Urothelium cell line (cell line): ENCODE measurements around the gene MAN1B1.
"Not testable (repeated sequence)": the region's sequence is repeated elsewhere in the genome, so short reads cannot be mapped to it uniquely, and the experiment has no call there.

ENCODE experiments used
- DNase-seq: peaks from one replicate; pipeline ENCODE4 v3.0.0; 2011; ENCODE audit warnings: low spot score, mixed read lengths
- FAIRE-seq: peaks from 2 replicates; lab custom pipeline; 2011; peaks lifted over from hg19 to GRCh38; lab: Jason Lieb, UNC

MAN1B1 gene

DNA sequence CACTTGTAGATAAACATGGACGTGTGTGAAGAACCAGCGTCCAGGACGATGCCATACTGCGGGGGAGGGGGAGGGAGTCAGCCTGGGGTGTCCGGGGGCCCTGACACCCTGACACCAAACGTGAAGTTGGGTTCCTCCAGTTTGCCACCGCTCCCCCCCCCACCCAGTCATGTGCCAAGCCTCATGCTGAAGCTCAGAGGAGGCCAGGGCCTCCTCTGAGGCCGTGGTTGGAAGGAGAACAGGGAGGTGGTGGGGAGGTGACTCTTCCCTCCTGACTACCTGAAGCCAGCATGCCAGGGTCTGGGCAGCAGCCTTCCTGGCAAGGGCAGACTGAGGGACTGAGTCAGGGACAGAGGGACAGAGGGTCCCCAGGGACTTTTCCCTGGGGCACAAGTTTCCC, 34.5 kb upstream of the MAN1B1 start:
- no peak for FAIRE-seq
- DNase-seq: no peak

DNA sequence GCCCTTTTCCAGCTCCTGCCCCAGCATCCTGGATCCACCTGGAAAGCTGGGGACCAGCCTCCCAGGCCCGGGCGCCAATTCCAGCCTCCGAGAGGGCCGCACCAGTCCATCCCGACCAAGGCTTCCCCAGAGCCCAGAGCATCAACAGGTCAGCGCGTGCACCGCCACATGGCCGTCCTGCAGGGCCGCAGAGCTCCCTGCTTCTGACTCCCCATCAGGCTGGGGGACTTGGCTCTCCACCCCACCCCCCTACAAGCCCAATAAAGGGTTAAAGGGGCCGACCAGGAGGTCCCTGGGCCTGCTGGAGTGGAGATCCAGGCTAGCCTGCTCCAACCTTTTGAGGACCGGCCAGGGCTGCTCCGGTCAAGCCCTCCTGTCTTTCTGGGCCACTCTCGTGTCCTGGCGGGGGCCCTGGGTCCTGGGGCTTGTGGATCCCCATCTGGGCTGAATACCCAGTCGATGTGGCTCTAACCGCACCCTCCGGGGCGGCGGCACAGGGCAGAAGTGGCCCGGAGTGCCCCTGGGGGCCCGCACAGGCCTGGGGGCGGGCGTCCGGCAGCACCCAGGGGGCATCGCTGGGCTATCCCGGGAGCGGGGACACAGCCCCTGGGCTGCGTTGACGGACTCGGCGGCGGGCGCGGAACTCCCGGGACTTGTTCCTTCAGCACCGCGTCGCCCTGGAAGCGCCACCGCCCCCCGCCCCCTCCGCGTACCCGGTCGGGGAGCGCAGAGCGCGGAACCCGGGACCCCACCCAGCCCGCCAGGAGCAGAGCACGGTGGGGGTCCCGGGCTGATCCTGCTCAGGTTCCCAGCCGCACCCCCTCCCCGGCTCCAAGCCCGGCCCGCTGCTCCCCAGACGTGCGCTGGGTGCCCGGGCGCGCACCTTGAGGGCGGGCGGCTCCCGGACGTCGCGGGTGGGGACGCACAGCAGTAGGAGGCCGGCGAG, 33.5 kb upstream of the MAN1B1 start:
- DNase-seq (no peak), FAIRE-seq (no peak)

DNA sequence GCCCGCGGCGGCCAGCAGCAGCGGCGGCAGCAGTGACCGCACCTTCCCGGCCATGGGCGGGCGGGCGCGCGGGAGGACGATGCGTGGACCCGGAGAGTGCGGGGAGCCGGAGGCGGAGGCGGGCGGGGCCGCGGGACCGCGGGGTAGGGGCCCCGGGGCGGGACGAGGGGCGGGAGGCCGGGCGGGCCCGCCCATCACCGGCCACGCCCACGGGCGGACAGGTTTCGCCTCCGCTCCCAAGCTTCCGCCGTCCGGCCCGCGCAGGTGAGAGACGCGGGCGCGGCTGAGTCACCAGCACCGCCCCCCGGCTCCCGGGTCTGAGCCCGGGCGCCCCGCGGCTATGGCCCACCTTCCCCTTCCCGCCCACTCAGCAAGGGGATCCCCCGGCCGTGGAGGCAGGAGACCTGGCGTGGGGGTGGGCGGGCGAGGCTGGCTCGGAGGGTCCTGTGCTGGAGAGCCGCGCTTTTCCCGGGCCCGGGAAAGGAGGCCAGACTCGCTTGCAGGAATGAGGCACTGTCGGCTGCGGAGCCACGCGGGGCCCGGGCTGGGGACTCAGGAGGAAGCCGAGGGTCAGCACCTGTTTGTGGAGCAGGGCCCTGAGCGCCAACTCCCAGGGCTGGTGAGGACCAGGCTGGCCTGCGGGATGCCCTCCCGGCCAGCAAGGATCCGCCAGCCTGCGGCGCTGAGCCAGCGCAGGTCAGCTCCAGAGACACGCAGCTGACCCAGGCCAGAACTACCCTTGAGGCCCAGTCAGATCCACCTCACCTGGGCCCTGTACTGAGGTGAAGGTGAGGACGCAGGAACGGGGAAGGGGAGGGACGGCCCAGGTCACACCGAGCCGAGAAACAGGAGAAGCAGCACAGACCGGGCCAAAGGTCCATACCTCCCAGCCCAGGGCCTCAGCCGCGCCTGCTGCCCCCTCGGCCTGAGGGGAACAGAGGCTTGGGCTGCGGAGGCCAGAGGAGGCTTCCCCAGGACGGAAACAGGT, 32.5 kb upstream of the MAN1B1 start, which contains the start of gene ENTPD2:
TSS of gene ENTPD2 (minus strand) at position 118 of the 988 bp plus-strand sequence. CDS start at position 54, 64 bp downstream.
- no peak for FAIRE-seq
- DNase-seq: no peak

DNA sequence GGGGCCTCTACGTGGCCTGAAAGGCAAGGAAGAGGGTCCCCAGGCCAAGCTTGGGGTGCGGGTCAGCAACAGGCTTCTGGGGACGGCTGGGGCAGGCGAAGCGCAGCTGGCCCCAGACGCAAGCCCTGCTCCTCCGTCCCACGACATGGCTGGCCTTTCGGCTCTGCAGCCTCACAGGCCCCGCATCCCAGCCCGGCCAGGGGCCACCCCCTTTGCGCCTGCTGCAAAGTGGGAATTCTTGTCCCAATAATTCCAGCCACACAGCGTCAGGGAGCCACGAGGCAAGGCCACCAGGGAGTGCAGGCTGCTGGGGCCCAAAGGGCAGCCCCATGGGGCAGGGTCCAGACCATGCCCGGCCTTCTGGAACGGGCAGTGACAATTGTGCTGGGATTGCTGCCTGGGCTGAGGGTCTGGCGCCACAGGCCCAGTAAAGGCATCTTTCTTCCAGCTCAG, 31.8 kb upstream of the MAN1B1 start:
- no peak for DNase-seq
- no peak for FAIRE-seq

DNA sequence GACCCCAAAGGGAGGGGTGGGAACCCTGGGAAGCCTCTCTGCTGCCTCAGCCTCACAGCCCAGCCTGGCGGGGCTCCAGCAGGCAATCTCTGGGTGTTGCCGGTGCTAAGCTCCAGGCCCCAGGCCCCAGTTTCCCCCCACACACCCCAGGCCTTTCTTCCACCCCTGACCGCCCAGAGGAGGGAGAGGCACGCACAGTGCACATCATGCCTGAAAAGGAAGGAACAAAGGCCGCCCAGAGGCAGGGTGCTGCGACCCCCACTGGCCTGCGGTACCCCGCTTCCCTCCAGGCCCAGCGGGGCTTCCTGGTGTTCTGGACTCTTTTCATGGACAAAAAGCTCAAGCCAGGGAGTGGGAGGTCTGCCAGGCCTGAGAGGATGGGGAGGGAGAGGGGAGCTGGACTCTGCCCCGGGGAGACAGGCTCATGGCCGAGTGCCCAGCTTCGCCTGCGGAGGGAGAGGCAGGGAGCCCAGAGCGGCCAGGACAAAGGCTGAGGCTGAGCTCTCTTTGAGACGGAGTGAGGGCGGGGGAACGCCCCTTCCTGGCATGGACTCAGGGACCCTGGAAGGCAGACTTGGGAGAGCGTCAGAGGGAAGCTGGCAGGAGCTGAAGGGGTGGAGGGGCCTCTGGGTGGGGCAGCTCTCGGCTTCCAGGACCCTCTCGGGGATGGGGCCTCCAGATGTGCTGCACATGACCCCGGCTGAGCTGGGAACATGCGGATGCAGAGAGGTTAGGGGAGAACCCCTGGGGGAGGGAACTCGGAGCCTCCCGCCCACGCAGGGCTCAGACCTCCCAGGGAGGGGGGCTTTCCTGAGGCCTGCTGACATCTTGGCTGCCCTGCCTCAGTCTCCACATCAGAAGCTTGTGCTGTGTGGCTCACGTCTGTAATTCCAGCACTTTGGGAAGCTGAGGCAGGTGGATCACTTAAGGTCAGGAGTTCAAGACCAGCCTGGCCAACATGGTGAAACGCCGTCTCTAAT, 31.1 kb upstream of the MAN1B1 start:
- FAIRE-seq (no peak), DNase-seq (no peak)

DNA sequence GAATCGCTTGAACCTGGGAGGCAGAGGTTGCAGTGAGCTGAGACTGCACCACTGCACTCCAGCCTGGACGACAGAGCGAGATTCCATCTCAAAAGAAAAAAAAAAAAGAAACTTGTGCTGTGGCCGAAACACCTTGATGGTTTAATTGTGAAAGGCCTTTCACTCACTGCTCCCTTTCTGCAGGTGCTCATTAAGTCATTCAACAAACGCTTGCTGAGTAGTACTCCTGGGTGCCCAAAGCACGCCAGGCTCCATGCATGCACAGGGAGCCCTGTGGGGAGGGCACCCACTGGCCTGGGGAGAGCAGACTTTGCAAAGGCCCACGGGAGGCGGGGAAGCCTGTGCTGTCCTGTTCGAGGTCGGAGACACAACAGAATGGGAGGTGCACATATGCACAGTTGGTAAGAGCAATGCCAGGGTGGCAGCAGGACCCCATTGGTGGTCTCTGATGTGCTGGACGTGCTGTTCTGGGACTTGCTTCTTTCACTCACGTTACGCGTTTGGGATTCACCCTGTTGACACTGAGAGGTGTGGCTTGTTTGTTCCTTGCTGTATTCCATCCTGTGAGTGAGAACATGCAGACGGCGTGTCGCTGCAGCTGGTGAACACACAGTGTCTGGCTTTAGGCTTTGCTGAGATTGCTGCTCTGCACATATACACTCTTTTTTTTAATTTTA, 29.9 kb upstream of the MAN1B1 start:
- FAIRE-seq (no peak), DNase-seq (no peak)

DNA sequence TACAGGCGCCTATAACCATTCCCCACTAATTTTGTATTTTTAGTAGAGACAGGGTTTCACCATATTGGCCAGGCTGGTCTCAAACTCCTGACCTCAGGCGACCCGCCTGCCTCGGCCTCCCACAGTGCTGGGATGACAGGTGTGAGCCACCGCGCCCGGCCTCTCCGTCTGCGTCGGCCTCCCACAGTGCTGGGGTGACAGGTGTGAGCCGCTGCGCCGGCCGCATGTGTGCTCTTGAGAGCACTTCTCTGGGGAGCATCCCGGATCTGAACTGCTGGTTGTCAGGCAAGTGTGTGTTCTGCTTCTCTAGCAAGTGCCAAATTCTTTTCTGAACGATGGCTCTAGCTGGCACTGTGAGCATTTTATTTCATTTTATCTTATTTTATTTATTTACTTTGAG, 29.2 kb upstream of the MAN1B1 start:
- FAIRE-seq: no peak
- DNase-seq: no peak

DNA sequence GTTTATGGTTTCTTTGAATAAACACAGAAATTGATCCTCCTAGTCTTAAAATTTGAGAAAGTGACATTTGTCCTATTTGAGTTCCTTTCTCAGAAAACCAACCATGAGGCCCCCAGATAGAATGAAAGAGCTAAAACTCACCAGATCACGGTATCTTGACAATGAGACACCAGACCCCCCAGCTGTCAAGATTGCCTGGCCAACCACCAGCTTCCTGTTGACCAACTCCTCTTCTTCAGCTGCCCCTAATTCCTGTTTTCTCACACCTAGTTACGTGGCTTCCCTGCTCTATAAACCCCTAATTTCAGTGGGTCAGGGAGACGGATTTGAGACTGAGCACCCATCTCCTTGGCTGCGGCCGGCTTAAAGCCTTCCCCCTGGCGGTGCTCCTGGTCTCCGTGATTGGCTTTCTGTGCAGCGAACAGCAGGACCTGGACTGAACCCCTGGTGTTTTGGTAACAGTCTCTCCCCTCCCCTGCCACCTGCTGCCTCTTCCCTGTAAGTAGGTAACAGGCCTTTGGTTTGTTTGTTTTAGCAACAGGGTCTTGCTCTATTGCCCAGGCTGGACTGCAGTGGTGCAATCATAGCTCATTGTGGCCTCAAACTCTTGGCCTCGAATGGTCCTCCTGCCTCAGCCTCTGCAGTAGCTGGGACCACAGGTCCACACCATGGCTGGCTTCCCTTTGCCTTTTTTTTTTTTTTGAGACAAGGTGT, 28.1 kb upstream of the MAN1B1 start:
- FAIRE-seq (no peak), DNase-seq (no peak)

DNA sequence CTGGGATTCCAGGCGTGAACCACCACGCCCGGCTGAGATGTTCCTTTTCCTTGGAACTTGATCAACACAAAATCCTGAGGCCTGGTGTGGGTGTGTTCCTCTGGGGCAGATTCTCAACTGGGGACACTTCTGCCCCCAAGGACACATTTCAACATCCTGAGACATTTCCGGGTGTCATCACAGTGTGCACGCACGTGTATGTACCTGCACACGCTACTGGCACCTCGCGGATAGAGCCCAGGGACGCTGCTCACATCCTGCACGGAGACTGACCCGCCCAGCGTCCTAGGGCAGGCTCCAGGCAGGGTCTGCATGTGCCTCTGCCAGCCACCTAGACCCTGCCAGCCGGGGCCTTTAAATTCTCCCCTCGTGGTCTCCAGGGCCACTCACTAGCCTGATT, 24.4 kb upstream of the MAN1B1 start:
- FAIRE-seq: no peak

DNA sequence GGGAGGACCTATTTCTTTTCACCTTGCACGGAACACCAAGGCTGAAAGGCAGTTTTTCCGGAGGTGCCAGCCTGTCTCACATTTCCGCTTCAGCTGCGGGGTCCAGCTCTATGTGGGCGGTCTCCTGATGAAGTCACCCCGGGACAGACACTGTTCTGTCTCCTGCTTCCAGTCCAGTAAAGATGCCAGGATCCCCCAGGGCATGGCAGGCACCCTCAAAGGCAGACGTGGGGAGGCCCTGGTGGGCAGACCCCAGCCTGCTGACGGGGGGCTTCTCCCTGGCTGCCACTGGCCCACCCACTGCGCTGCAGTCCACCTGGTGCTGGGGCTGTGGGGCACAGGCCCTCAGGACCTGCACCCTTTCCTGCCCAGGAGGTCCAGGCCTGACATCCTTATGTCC, 24.0 kb upstream of the MAN1B1 start:
- not testable (repeated sequence) for FAIRE-seq, DNase-seq

More for the DNA sequence above, 24.4 kb upstream of the MAN1B1 start:
- DNase-seq: no peak

DNA sequence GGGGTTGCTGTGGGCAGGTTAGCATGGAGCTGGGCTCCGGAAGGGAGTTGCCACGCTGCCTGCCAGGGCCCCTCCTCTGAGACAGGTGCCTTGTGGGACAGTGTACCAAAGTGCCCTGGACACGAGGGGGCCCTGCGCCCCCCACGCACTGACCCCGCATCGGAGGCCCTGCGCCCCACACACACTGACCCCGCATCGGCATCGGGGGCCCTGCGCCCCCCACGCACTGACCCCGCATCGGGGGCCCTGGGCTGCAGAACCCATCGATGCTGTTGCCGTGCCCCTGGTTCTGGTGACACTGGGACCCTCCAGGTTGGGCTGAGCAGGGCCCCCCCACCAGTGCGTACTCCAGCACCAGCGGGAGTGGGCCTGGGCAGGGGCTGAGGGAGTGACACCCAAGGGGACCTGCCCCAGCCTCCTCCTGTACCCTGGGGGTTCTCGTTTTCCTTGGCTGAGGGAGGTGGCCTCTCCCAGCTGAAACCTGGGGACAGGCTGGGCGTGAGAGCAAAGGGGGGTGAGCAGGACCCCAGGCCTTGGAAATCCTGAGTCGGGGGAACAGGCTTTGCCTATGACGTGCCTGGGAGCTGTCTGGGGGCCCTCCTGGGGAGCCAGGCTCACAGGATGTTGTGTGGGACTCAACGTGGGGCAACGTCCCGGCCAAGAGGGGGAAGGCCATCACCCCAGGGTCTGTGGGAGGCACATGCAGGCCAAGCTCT, 23.3 kb upstream of the MAN1B1 start:
- DNase-seq: no peak
- no peak for FAIRE-seq

DNA sequence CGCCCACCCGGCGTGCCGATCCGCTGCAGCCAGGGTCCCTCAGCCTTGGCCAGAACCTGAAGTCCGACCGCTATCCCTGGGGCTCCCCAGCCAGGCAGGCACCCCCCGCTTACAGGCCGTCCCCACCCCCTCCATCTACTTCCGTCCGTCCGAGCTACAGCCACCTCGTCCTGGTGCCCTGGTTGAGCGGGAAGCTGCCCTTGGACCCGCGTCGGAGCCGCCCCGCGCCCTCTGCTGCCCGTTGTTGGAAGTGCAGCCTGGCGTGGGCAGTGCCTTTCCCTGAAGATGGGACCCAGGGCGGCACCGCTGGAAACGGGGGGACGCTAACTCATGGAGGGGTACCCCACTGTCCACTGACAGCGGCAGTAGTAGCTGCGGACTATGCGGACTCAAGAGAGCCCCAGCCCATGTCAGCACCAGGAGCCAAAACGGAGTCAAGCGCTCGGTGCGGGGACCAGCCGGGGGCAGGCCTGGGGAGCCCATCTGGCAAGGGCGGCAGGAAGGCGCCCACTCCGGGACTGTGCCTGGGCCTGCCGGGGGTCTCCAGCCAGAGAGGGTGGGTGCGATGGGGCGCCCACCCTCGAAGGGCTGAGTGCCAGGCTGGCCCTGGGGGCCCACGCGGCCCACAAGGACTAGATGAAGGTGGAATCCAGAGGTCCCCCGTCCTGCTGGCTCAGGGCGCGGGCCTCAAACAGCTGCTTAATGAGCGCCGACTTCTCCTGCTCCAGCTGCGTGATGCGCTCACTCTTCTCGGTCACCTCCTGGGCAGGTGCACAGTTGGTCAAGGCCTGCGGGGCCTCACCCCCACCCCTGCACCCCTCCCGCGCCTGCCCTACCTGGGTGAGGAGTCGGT, 22.5 kb upstream of the MAN1B1 start:
- FAIRE-seq (peak; percentile 59), DNase-seq (peak; percentile 63)

DNA sequence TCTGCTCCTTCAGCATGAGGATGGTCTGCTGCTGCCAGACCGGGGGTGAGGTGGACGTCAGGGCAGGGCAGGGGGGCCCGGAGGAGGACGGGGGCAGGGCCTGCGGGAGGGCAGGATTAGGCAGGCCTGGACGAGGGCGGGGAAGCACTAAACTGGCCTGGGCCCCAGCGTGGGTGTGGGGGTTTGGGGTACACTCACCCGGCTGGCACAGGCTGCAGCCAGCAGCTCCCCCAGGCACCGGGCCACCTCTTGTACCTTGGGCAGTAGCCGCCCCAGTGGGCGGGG, 22.0 kb upstream of the MAN1B1 start:
- FAIRE-seq (no peak), DNase-seq (no peak)

DNA sequence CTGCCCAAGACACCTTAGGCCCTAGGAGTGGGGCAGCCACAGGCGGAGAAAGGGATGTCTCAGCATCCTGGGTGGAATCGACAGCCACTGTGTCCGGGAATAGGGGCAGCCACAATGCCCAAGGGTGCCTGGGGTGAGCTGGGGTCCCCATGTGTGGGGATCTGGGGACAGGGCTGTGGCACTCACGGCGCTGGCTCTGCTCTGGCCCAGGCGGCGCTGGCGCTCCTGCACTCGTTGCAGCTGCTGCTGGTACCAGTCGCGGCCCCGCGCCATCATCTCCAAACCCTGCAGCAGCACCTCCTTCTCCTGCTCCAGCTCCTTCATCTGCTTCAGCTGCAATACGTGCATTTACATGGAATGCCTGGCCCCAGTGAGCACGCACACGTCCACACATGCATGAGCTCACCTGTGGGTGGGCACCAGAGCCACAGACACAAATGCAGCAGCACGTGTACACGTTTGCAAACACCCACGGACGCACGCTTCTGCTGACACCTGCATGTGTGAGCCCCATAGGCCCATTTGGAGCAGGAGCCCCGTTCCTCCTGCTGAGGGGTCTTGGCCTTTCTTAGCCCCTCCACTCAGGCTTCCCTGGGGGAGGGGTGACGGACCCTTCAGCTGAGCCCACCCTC, 21.3 kb upstream of the MAN1B1 start:
- DNase-seq (no peak), FAIRE-seq (no peak)

DNA sequence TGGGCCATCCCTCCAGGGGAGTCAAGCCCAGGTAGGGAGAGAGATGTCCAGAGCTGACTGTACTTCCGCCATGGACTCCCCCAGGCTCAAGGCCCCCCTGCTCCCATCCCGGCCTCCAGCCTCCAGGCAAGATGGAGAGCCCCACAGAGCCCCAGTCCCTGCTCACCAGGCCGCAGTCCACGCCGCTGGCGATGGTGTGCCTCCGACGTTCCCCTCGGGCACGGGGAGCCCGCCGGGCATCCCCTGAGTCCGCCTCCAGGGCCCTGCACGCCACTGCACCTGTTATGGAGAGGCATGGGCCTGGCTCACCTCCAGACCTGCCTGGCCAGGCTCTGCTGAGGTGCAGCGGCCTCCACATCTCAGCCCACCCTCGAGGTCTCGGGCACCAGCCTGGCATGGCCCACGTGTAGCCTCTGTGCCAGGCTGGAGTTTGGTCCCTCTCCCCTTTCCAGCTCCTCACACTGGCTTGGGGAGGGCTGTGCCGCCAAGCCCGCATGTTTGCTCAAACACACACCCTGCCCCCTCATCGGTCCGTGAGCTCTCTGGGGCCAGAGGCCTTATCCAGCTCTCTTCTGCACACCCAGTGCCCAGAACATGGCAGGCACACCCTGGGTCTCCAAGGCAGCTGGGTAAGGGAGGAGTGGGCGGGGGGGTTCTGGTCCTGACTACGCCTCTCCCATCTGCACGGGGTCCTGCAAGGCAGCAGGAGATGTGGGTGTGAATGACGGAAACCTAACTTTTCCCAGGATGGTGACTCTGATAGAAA, 20.5 kb upstream of the MAN1B1 start:
- DNase-seq (no peak), FAIRE-seq (no peak)

DNA sequence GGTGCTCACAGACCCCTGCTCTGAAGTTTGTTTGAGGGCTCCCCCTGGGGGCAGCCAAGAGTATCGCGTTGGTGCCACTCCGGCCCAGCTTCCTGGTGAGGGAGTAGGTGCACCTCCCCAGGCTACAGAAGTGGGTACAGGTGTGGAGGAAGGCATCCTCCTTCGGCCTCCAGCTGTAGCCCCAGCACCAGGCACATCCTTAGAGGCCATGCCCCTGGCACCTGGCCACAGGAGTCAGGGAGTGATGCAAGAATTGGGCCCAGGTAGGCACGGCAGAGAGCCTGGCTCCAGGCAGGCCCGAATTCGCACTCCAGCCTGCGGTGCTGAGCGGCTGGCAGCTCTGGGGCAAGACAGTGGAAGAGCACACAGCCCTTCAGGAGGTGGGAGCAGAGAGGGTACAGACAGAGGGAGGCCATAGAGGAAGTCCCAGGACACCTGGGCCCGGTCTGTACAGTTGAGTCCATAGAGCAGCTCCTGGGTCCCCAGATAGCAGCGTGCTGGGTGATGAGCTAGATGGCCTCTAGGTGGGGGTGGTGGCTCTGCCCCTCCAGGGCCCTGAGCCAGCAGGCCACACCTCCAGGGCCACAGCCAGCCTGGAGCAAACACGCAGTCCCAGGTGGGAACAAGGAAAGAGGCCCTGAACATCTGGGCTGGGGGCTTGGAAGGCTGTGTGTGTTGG, 18.8 kb upstream of the MAN1B1 start:
- FAIRE-seq (no peak), DNase-seq (peak; percentile 79)
